Central memory CD8-positive, alpha-beta T cell (primary cell): ENCODE data around the gene ZNF136.
A peak's percentile ranks its signal among the peaks of the same experiment; 100 is the strongest.

ENCODE experiments used
- ATAC-seq: fragments of 150-1000 bp; cut with Tn5 transposase; replicated peaks from 2 replicates; pipeline ENCODE4 v1.10.0; 2022; ENCODE audit warnings: mild to moderate bottlenecking, moderate FRiP score, moderate number of reproducible peaks; ENCODE audit not compliant: poor library complexity, severe bottlenecking; ENCODE audit errors: extremely low read depth
- DNase-seq, 2 donors: peaks; one replicate each; pipeline ENCODE4 v3.0.0; 2021; ENCODE audit warnings: low spot score in 2 of 2
- H3K27ac Mint-ChIP-seq: one replicate; pipeline ENCODE4 v1.8.0; 2022; ENCODE audit warnings: low read depth, mild to moderate bottlenecking, moderate library complexity, mixed read lengths
- H3K27me3 Mint-ChIP-seq: one replicate; pipeline ENCODE4 v1.8.0; 2022; ENCODE audit warnings: mixed read lengths
- H3K36me3 Mint-ChIP-seq: one replicate; pipeline ENCODE4 v1.8.0; 2022; ENCODE audit warnings: mild to moderate bottlenecking, moderate library complexity, mixed read lengths; ENCODE audit not compliant: insufficient read depth
- H3K4me1 Mint-ChIP-seq: one replicate; pipeline ENCODE4 v1.8.0; 2022; ENCODE audit warnings: mixed read lengths
- H3K4me3 Mint-ChIP-seq: one replicate; pipeline ENCODE4 v1.8.0; 2022; ENCODE audit warnings: mild to moderate bottlenecking, moderate library complexity, mixed read lengths
- H3K9me3 Mint-ChIP-seq: one replicate; pipeline ENCODE4 v1.8.0; 2022; ENCODE audit warnings: mixed read lengths

The ZNF136 gene

DNA sequence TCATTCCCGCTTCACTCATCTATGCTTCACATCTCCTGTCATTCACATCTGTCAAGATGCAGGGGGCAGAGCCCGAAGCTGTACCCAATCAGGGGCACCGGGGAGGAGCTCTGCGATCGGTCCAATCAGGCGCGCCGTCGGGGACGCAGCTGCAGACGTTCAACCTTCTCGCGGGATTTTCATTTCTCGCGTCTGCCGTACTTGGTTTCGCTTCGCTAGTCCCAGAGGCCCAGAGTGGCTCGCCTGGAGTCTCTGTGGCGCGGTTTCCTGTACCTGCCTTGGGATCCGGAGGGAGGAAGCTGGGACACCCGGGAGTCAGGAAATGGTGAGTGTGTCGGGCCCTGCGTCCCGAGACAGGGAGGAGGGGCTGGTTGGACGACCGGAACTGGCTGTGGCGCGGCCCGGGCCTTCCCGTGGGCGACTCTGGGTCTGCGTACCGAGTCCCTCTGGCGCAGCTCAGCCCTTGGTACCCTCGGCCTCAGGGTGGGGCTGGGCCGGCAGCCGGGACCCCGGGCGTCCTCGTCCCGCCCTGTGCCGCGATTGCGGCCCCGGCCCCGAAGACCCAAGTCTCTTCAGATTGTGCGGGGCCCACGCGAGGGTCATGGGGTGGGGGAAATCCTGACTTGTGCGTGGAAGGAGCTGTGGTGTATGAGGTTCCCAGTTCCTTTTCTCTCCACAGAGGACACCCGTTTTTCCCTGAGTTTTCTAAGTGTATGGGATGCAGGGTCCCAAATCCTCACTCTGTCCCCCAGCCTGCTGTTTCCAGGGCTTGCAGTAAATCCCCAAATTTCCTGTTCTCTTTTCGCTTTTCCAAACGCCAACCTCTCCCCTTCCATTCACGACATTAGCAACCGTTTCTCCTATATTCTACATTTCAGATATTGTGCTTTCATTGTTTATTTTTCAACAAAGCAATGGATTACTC is at the start of gene ZNF136:
ZNF136 (plus strand) TSS at position 215 of the 925 bp plus-strand sequence; CDS start at position 323, 108 bp downstream.
- Mint-ChIP-seq H3K27ac (peak within 1 kb of the TSS; percentile 99), H3K4me1 (peaks cover 40% of the 10 kb centered on the region), H3K36me3 (peaks cover 13% of the 10 kb centered on the region), H3K4me3 (peak within 1 kb of the TSS; percentile 82), H3K9me3 (no peaks in the 10 kb centered on the region), H3K27me3 (no peaks in the 10 kb centered on the region)
- ATAC-seq (peak; percentile 100), DNase-seq (peak; percentile 75 to 88)

DNA sequence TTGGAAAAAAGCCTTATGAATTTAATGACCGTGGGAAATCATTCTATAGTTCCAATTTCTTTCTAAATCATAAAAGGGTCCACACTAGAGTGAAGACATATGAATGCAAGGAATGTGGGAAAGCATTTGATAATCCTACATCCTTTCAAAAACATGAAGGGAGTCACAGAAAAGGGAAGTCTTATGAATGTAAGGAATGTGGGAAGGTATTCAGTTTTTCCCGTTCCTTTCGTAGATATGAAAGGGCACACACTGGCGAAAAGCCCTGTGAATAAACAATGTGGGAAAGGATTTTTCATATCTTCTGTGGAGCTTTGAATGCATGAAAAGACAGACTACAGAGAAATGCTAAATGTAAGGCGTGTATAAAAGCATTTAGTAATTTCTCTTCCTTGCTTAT is 49.8 kb upstream of the ZNF136 start:
- ATAC-seq: no peak
- Mint-ChIP-seq H3K4me1 (no peaks in the 10 kb centered on the region), H3K4me3 (no peak overlapping the region), H3K27me3 (no peaks in the 10 kb centered on the region), H3K36me3 (no peaks in the 10 kb centered on the region), H3K27ac (no peak overlapping the region), H3K9me3 (peaks cover 11% of the 10 kb centered on the region)
- no peak for DNase-seq

DNA sequence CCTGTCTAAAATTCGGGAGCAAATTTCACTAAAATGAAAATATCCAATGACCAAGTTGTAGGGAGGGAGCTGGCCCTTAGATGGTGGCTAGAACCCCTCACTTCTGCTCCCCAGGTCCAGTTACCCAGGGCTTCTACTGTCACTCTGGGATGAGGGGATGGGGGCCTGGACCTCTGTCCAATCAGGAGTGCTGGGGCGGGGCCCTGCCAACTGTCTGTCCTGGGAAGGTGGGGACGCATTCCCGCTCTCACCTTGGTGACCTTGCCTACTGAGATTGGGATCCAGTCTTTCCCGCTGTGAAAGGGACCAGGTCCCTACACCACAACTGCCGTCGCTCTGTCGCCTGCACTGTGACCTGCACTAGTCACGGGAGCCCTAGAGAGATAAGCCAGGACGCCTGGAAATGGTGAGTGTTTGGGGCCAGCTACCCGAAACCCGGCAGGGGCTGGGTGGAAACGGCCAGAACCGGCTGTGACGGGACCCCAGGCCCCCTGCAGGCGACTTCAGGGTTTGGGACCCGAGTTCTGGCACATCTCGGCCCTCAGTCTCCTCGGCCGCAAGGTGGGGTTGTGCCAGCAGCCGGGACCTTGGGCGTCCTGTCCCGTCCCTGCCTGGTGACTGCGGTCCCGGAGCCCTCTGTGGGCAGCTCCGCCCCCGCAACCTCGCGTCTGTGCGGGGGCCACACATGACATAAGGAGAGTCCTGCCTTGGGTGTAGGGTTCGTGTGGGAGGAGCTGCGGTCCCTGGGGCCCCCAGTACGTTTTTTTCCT is 45.5 kb upstream of the ZNF136 start:
- Mint-ChIP-seq H3K36me3 (no peaks in the 10 kb centered on the region), H3K4me3 (no peak overlapping the region), H3K27ac (no peak overlapping the region), H3K27me3 (no peaks in the 10 kb centered on the region), H3K4me1 (no peaks in the 10 kb centered on the region), H3K9me3 (peaks cover 6% of the 10 kb centered on the region)
- DNase-seq (no peak), ATAC-seq (no peak)

DNA sequence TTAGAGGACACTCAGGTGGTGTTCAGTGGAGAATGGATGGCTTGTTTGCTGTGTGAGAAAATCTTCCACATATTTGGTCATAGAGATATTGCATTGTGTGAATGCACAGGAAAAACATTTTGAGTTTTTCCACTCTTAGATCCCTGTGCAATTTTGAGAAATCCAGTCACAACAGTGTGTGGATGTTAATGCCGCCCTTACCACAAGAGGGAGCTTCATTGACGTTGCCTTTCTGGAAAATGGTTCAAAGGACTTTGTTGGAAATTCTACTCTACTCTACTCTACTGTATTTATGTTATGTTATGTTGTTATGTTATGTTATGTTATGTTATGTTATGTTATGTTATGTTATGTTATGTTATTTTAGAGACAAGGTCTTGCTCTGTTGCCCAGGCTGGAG is 36.2 kb upstream of the ZNF136 start:
- H3K4me3 Mint-ChIP-seq: no peak overlapping the region

DNA sequence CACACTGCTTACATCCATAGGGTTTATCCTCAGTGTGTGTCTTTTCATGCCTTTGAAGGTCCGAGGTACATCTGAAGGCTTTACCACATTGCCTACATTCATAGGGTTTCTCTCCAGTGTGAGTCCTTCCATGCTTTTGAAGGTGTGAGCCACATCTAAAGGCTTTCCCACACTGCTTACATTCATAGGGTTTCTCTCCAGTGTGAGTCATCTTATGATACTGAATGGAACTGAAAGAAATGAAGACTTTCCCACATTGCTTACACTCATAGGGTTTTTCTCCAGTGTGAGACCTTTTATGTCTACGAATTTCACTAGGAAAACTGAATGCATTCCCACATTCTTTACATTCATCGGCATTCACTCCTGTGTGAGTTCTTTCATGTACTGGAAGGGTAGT is 29.8 kb upstream of the ZNF136 start:
- H3K4me1 Mint-ChIP-seq: peaks cover 9% of the 10 kb centered on the region
- no peak overlapping the region for H3K4me3 Mint-ChIP-seq
- H3K9me3 Mint-ChIP-seq: peaks cover 1% of the 10 kb centered on the region
- ATAC-seq (no peak), DNase-seq (no peak)
- peaks cover 37% of the 10 kb centered on the region for H3K36me3 Mint-ChIP-seq
- no peaks in the 10 kb centered on the region for H3K27me3 Mint-ChIP-seq
- no peak overlapping the region for H3K27ac Mint-ChIP-seq

More for the DNA sequence above, 36.2 kb upstream of the ZNF136 start:
- peaks cover 2% of the 10 kb centered on the region for H3K36me3 Mint-ChIP-seq
- H3K27ac Mint-ChIP-seq: no peak overlapping the region
- peaks cover 5% of the 10 kb centered on the region for H3K9me3 Mint-ChIP-seq
- ATAC-seq: no peak
- no peaks in the 10 kb centered on the region for H3K27me3 Mint-ChIP-seq
- no peak for DNase-seq
- no peaks in the 10 kb centered on the region for H3K4me1 Mint-ChIP-seq

DNA sequence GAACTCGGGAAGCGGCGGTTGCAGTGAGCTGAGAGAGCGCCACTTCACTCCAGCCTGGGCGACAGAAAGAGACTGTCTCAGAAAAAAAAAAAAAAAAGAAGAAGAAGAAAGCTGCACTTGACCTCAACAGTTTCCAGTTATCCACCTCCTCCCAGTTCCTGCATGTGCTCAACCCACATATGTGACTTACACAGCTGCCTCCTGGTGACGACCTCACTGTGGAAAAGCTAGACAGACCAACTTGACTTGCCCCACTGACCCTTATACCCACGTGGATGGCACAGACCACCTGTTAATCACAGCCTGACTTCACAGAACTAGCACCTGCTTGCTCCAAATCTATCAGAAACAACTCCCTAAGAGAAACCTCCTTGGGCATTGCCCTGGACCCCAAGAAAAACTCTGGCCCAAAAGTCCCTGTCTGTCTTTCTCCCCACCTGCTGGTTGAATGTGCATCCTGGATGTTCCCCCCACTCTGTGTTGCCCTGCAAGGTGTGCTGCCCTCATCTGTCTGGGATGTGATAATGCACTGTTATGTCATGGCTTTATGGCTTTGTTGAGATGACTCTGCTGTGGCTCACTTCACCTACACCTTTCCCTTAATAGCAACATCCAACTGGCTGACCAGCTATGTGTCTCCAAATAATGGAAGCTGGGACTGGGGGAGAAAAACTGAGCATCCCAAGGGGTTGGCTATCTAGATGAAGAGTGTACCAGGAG is 25.5 kb upstream of the ZNF136 start:
- H3K27me3 Mint-ChIP-seq: no peaks in the 10 kb centered on the region
- peaks cover 35% of the 10 kb centered on the region for H3K4me1 Mint-ChIP-seq
- H3K4me3 Mint-ChIP-seq: peak overlapping the region; percentile 30
- no peaks in the 10 kb centered on the region for H3K9me3 Mint-ChIP-seq
- peaks cover 38% of the 10 kb centered on the region for H3K36me3 Mint-ChIP-seq
- ATAC-seq (no peak), DNase-seq (no peak)
- H3K27ac Mint-ChIP-seq: no peak overlapping the region

DNA sequence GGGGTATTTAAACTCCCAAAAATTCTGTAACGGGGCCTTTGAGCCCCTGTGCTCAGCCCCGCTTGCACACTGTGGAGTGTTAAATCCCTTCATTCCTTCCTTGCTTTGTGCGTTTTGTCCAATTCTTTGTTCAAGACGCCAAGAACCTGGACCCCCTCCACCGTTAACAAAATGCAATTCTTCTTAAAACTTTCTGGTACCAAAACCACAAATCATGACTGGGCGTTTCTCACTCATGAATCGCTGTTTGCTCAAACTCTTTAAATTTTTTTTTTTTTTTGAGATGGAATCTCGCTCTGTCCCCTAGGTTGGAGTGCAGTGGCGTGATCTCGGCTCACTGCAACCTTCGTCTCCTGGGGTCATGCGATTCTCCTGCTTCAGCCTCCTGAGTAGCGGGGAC is 23.6 kb upstream of the ZNF136 start:
- Mint-ChIP-seq H3K4me3 (peak overlapping the region; percentile 85), H3K4me1 (peaks cover 35% of the 10 kb centered on the region), H3K27me3 (no peaks in the 10 kb centered on the region), H3K36me3 (peaks cover 20% of the 10 kb centered on the region), H3K9me3 (no peaks in the 10 kb centered on the region), H3K27ac (peak overlapping the region; percentile 56)
- DNase-seq (no peak), ATAC-seq (no peak)

DNA sequence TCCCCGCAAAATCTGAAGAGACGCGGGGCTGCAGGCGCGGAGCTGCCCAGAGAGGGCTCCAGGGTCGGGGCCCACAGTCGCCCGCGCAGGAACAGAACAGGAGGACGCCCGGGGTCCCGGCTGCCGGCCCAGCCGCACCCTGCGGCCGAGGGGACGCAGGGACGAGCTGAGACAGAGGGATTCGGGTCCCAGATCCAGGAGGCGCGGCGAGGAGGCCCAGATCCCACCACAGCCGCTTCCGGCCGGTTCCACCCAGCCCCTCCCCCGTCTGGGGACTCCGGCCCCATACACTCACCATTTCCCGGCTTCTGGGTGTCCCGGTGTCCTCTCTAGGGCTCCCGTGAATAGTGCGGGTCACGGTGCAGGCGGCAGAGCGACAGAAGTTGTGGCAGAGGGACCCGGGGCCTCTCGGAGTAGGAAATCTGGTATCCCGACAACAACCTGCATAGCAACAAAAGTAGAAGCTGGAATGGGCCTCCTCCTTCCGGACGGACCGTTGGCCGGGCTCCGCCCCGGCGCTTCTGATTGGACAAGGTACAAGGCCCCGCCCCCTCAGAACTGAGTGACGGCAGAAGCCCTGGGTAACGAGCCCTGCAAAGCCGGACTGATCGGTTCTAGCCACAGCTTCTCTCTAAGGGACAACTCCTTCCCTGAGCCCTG is 22.9 kb upstream of the ZNF136 start, which contains the start of gene ZNF20:
ZNF20 (minus strand) TSS at position 466 of the 660 bp plus-strand sequence; CDS start at position 298, 168 bp downstream.
- peaks cover 15% of the 10 kb centered on the region for H3K36me3 Mint-ChIP-seq
- peak; percentile 73 to 75 for DNase-seq
- peak within 1 kb of the TSS; percentile 56 for H3K27ac Mint-ChIP-seq
- peak within 1 kb of the TSS; percentile 85 for H3K4me3 Mint-ChIP-seq
- ATAC-seq: peak; percentile 89
- H3K9me3 Mint-ChIP-seq: peaks cover under 1% of the 10 kb centered on the region
- peaks cover 35% of the 10 kb centered on the region for H3K4me1 Mint-ChIP-seq
- no peaks in the 10 kb centered on the region for H3K27me3 Mint-ChIP-seq

DNA sequence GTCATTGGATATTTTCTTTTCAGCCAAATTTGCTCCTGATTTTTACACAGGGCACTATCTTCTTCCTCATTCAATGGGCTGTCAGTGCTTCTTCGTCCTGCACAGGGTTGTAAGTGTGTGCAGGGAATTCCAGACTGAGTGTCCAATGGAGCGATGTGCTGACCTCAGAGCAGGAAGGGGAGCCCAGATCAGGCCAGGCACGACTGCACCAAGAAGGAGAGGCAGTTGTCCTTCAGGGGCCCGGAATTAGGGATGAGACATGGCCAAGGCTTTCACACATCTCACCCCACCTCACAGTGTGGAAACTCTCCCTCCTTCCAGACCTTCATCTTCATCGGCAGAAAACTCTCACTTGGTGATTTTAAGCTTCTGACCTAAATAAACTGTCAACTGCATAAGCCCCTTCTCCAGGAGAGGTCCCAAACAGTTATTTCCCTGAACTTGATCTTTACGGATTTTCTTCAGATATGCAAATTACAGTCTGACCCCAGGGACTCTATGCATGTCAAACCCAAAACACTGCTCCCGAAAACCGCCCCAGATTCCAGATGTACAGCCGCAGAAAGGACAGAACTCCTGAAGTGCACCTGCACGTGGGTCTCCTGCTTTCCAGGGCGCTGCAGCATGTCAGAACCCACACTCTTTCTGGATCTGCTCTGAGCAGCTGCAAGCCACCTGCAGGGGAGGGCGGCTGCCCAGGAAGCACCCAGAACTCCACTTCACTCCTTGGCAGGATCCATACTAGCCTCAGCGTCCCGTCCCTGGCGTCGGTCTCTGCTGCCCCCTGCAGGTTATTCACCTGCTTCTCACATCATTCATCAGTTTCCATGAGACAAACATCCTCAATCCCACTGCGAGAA is 22.1 kb upstream of the ZNF136 start:
- Mint-ChIP-seq H3K27me3 (no peaks in the 10 kb centered on the region), H3K36me3 (peaks cover 12% of the 10 kb centered on the region), H3K4me3 (peak overlapping the region; percentile 85), H3K4me1 (peaks cover 35% of the 10 kb centered on the region), H3K27ac (peak overlapping the region; percentile 56), H3K9me3 (peaks cover 7% of the 10 kb centered on the region)
- DNase-seq (peak; percentile 73 to 78), ATAC-seq (peak; percentile 75)

DNA sequence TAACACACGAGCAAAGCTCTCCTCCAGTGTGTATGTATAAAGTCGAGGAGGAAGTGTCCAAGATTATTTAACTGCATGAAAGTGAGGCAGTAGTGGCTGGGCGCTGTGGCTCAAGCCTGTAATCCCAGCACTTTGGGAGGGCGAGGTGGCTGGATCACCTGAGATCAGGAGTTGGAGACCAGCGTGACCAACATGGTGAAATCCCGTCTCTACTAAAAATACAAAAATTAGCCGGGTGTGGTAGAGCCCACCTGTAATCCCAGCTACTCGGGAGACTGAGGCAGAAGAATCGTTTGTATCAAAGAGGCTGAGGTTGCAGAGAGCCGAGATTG is 21.5 kb upstream of the ZNF136 start:
- peaks cover 7% of the 10 kb centered on the region for H3K9me3 Mint-ChIP-seq
- ATAC-seq: no peak
- H3K27me3 Mint-ChIP-seq: no peaks in the 10 kb centered on the region
- H3K4me3 Mint-ChIP-seq: peak overlapping the region; percentile 85
- H3K27ac Mint-ChIP-seq: peak overlapping the region; percentile 56
- no peak for DNase-seq
- peaks cover 15% of the 10 kb centered on the region for H3K36me3 Mint-ChIP-seq
- H3K4me1 Mint-ChIP-seq: peaks cover 35% of the 10 kb centered on the region

DNA sequence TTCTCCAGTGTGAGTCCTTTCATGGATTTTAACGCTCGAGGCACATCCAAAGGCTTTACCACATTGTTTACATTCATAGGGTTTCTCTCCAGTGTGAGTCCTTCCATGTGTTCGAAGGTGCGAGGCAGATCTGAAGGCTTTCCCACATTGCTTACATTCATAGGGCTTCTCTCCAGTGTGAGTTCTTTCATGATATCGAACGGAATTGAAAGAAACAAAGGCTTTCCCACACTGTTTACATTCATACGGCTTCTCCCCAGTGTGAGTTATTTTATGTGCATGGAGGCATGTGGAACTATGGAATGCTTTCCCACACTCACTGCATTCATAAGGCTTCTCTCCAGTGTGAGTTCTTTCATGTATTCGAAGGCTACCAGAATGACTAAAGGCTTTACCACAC is 17.5 kb upstream of the ZNF136 start:
- ATAC-seq: no peak
- Mint-ChIP-seq H3K4me1 (peaks cover 11% of the 10 kb centered on the region), H3K36me3 (peaks cover 11% of the 10 kb centered on the region), H3K9me3 (peaks cover 7% of the 10 kb centered on the region), H3K4me3 (no peak overlapping the region), H3K27ac (no peak overlapping the region), H3K27me3 (no peaks in the 10 kb centered on the region)
- no peak for DNase-seq
